IMR-90 (cell line): ENCODE data around the gene OR51B4.

Experiments
- RAD21 ChIP-seq: IDR thresholded peaks from 2 replicates; pipeline ENCODE4 v1.6.1; 2012; ENCODE audit warnings: low read length, improper control_type of control experiment
- RCOR1 ChIP-seq: IDR thresholded peaks from 2 replicates; pipeline ENCODE4 v1.6.1; 2012; ENCODE audit warnings: mild to moderate bottlenecking, low read length, improper control_type of control experiment; ENCODE audit not compliant: insufficient replicate concordance

- TF ChIP-seq RAD21, result no peak
- TF ChIP-seq RCOR1, result no peak
These were observed 11.6 kb downstream of the OR51B4 start for GRCh38 chr11:5290106-5290505.
